GM12864 (cell line): ENCODE measurements around the gene PPP1R9B.

Experiments
- DNase-seq: peaks from one replicate; pipeline ENCODE4 v3.0.0-alpha.2; 2011; ENCODE audit warnings: low read depth
- H3K4me3 ChIP-seq: 2 replicates; pipeline ENCODE4 v1.5.1; 2011; ENCODE audit warnings: mild to moderate bottlenecking, low read depth, low read length, control low read depth
- TF ChIP-seq, protein P1 (sequence below): IDR thresholded peaks from 2 replicates; pipeline ENCODE4 v1.5.1; 2011; ENCODE audit warnings: low read depth, mild to moderate bottlenecking, moderate library complexity, low read length, control low read depth, inconsistent platforms; ENCODE audit errors: missing control alignments

PPP1R9B gene, protein sequence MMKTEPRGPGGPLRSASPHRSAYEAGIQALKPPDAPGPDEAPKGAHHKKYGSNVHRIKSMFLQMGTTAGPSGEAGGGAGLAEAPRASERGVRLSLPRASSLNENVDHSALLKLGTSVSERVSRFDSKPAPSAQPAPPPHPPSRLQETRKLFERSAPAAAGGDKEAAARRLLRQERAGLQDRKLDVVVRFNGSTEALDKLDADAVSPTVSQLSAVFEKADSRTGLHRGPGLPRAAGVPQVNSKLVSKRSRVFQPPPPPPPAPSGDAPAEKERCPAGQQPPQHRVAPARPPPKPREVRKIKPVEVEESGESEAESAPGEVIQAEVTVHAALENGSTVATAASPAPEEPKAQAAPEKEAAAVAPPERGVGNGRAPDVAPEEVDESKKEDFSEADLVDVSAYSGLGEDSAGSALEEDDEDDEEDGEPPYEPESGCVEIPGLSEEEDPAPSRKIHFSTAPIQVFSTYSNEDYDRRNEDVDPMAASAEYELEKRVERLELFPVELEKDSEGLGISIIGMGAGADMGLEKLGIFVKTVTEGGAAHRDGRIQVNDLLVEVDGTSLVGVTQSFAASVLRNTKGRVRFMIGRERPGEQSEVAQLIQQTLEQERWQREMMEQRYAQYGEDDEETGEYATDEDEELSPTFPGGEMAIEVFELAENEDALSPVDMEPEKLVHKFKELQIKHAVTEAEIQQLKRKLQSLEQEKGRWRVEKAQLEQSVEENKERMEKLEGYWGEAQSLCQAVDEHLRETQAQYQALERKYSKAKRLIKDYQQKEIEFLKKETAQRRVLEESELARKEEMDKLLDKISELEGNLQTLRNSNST

DNA sequence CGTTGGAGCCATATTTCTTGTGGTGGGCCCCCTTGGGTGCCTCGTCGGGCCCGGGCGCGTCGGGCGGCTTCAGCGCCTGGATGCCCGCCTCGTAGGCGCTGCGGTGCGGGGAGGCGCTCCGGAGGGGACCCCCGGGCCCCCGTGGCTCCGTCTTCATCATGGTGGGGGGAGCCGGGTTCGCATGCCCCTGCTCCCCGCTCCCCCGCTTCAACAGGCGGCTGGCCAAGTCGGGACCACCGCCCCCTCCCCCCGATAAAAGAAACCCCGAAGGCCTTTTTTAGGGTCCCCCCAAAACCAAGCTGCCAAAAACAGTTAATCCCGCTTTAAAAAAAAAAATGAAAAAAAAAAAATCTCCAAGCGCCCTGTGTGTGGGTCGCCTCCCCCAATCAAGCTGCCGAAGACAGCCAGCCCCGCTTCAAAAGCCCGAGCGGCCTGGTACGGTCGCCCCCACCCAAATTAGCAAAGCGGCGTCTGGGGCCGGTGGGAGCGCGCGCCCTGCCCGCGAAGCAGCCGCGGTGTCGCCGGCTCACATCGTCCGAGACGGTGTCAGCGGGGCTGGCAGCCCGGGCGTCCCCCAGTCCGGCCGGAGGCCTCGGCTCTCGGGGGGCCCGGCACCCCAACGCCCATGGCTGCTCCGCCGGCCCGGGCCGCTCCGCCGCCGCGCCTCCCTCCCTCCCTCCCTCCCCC is at the start of gene PPP1R9B:
TSS of gene PPP1R9B (minus strand) at position 324 of the 687 bp plus-strand sequence. CDS start at position 160, 164 bp downstream.
- H3K4me3 ChIP-seq = peak within 1 kb of the TSS; percentile 71
- no peak for DNase-seq
- TF ChIP-seq, protein P1, sequence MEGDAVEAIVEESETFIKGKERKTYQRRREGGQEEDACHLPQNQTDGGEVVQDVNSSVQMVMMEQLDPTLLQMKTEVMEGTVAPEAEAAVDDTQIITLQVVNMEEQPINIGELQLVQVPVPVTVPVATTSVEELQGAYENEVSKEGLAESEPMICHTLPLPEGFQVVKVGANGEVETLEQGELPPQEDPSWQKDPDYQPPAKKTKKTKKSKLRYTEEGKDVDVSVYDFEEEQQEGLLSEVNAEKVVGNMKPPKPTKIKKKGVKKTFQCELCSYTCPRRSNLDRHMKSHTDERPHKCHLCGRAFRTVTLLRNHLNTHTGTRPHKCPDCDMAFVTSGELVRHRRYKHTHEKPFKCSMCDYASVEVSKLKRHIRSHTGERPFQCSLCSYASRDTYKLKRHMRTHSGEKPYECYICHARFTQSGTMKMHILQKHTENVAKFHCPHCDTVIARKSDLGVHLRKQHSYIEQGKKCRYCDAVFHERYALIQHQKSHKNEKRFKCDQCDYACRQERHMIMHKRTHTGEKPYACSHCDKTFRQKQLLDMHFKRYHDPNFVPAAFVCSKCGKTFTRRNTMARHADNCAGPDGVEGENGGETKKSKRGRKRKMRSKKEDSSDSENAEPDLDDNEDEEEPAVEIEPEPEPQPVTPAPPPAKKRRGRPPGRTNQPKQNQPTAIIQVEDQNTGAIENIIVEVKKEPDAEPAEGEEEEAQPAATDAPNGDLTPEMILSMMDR = no peak

DNA sequence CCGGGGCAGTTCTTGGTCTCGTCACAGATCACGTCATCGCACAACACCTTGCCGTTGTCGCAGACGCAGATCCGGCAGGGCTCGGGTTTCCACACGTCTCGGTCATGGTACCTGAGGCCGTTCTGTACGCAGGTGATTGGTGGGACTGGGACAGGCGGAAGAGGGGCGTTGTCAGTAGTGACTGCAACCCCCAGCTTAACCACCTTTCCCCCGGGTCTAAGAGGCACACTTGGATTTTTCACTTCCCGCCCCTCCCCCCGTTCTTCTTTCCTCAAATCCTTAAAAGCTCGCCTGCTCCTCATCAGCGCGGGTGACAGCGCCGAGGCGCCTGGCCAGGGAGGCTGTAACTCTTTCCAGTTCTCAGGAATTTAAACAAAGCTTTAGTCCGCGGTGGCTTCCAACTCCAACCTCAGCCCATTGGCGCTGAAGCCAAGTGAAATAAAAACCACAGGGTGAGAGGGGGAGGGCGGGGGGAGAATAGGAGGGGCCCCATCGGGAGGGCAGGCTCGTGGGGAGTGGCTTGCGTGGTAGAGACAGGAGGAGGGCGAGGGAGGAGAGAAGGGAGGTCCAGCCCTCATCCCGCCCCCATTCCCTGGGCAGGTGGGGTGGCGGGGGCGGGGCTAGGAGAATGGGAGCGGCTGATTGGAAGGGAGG is 49.5 kb upstream of the PPP1R9B start:
- peak; percentile 40 for DNase-seq
- TF ChIP-seq, protein P1 = no peak

DNA sequence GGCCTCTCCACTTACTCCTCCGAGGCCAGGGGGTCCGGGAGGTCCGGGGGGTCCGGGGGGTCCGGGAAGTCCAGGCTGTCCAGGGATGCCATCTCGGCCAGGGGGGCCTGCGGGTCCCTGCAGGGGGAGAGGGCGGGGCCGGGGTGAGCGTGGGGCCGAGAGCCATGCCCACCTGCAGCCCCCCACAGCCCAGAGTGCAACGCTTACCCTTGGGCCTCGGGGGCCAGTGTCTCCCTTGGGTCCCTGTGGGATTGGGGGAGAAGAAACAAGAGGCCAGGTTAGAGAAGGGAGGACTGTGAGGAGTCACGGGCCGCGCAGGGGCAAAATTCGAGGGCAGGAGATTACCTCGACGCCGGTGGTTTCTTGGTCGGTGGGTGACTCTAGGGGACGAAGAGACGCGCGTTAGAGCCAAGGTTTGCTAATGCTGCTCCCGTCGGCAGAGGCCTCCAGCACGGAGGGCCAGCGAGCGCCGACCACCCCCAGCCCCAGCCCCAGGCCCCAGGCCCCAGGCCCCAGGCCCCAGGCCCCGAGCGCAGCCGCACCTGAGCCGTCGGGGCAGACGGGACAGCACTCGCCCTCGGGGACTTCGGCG is 48.8 kb upstream of the PPP1R9B start:
- TF ChIP-seq, protein P1 = no peak
- no peak for DNase-seq
- peak overlapping the region; percentile 45 for H3K4me3 ChIP-seq

More for the DNA sequence above, 49.5 kb upstream of the PPP1R9B start:
- peak overlapping the region; percentile 45 for H3K4me3 ChIP-seq

DNA sequence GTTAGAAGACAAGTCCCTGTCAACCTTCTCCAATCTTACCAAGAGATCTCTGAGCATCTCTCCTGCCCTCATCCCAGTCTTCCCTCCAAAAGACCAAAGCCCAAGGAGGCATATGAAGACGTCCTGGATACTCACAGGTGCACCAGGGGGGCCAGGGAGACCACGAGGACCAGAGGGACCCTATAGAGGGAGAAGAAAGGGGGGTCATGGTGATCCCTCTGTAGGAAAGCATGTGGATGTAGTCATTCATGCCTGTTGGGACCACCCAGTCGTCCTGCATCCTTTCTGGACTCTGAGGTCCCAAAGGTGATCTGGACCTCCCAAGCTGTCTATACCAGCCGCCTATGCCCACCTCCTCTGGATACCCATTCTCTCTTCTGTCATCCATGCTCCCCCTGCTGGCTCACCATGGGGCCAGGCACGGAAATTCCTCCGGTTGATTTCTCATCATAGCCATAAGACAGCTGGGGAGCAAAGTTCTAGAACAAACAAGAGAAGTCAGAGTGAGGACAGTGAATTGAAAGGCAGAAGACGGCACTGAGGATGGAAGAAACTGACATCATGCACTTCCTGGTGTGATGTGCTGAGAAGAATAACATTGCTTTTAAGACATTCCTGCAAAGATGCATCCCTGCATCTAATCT is 47.7 kb upstream of the PPP1R9B start:
- no peak for DNase-seq
- no peak overlapping the region for H3K4me3 ChIP-seq
- TF ChIP-seq, protein P1 = peak; percentile 71

DNA sequence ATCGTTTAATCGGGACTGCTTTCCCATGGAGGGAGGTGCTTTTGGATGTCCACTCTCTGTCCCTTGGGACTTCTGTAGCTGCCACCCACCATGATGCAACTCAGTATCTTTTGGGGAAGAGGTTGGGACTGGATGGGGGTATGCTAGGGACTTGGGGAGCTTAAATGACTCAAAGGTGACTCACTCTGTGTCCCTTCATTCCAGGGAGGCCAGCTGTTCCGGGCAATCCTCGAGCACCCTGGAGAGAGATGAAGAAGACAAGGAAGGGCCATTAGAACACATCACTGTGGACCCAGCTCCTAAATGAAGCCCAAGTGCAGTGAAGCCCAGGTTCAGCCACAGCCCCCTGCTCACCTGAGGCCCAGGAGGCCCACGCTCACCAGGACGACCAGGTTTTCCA is 46.3 kb upstream of the PPP1R9B start:
- no peak for DNase-seq
- no peak overlapping the region for H3K4me3 ChIP-seq
- TF ChIP-seq, protein P1 = no peak
